HG03571 (cell line): ENCODE measurements around the gene C1orf216.
"Not testable (repeated sequence)": the region's sequence is repeated elsewhere in the genome, so short reads cannot be mapped to it uniquely, and the experiment has no call there.

Experiments
- ATAC-seq: cut with Tn5 transposase; IDR thresholded peaks from one replicate; pipeline ENCODE4 v1.9.1; 2021; ENCODE audit not compliant: unreplicated experiment

Gene C1orf216

GRCh38 chr1:35707601-35708440 lies 10.9 kb downstream of the C1orf216 start:
- ATAC-seq: no peak

- ATAC-seq: no peak
These were observed 11.7 kb downstream of the C1orf216 start for GRCh38 chr1:35706846-35707600.

- no peak for ATAC-seq
These were observed 16.2 kb downstream of the C1orf216 start for GRCh38 chr1:35702508-35702907.

GRCh38 chr1:35699152-35699551 lies 19.5 kb downstream of the C1orf216 start:
- ATAC-seq: not testable (repeated sequence)

GRCh38 chr1:35692317-35692716 lies 26.4 kb downstream of the C1orf216 start:
- no peak for ATAC-seq

- no peak for ATAC-seq
These were observed 27.0 kb downstream of the C1orf216 start for GRCh38 chr1:35691571-35692220.

GRCh38 chr1:35691080-35691479 lies 27.6 kb downstream of the C1orf216 start:
- no peak for ATAC-seq

GRCh38 chr1:35690103-35690502 lies 28.6 kb downstream of the C1orf216 start:
- not testable (repeated sequence) for ATAC-seq

- ATAC-seq: no peak
These were observed 30.5 kb downstream of the C1orf216 start for GRCh38 chr1:35688161-35688560.

GRCh38 chr1:35683012-35683411 lies 35.7 kb downstream of the C1orf216 start:
- ATAC-seq: no peak

- no peak for ATAC-seq
These were observed 38.4 kb downstream of the C1orf216 start for GRCh38 chr1:35680271-35680670.

GRCh38 chr1:35675773-35676172 lies 42.9 kb downstream of the C1orf216 start:
- no peak for ATAC-seq

GRCh38 chr1:35674111-35674510 lies 44.6 kb downstream of the C1orf216 start:
- ATAC-seq: no peak

GRCh38 chr1:35672116-35672515 lies 46.6 kb downstream of the C1orf216 start:
- no peak for ATAC-seq

- ATAC-seq: no peak
These were observed 50.2 kb downstream of the C1orf216 start for GRCh38 chr1:35668506-35668905.

- ATAC-seq: no peak
These were observed 51.8 kb downstream of the C1orf216 start for GRCh38 chr1:35666916-35667315.

GRCh38 chr1:35666216-35666615 lies 52.5 kb downstream of the C1orf216 start:
- ATAC-seq: no peak
